Spleen (tissue), 13 donors: ENCODE data around the gene ZSWIM2. TPM values are rescaled to one million over a fixed set of nuclear protein-coding genes. Genes with fewer than 3 reads are reported as not detected.
"Not testable (repeated sequence)": the region's sequence is repeated elsewhere in the genome, so short reads cannot be mapped to it uniquely, and the experiment has no call there.

Experiments
- DNase-seq: peaks from one replicate; pipeline ENCODE4 v3.0.0-alpha.2; 2020
- H3K27ac ChIP-seq, 8 donors: fragments of 200-600 bp; sonication (generic) in 7 of 8; 1 replicate in 4 of 8; 2 replicates in 4 of 8; pipeline versions ENCODE4 v1.5.0 to v1.8.0; 2016 to 2021; ENCODE audit warnings: inconsistent platforms in 4 of 8, mild to moderate bottlenecking in 4 of 8, moderate library complexity in 1 of 8
- H3K27me3 ChIP-seq, 7 donors: fragments of 200-600 bp; sonication (generic) in 6 of 7; replicated peaks in 1 of 7; 1 replicate in 4 of 7; 2 replicates in 3 of 7; pipeline versions ENCODE4 v1.5.0 to v1.8.0; 2016 to 2021; ENCODE audit warnings: inconsistent platforms in 3 of 7, mild to moderate bottlenecking in 1 of 7
- H3K36me3 ChIP-seq, 6 donors: fragments of 200-600 bp; sonication (generic) in 5 of 6; 1 replicate in 4 of 6; 2 replicates in 2 of 6; pipeline versions ENCODE4 v1.5.0 to v1.8.0; 2016 to 2021; ENCODE audit warnings: inconsistent platforms in 2 of 6
- H3K4me1 ChIP-seq, 6 donors: fragments of 200-600 bp; sonication (generic) in 5 of 6; 1 replicate in 3 of 6; 2 replicates in 3 of 6; pipeline versions ENCODE4 v1.5.0 to v1.8.0; 2016 to 2021; ENCODE audit warnings: inconsistent platforms in 3 of 6
- H3K4me3 ChIP-seq, 8 donors: fragments of 200-600 bp; sonication (generic) in 7 of 8; 1 replicate in 4 of 8; 2 replicates in 4 of 8; pipeline versions ENCODE4 v1.5.0 to v1.8.0; 2016 to 2021; ENCODE audit warnings: inconsistent platforms in 4 of 8, mild to moderate bottlenecking in 4 of 8, moderate library complexity in 2 of 8
- H3K9me3 ChIP-seq, 8 donors: fragments of 200-600 bp; sonication (generic) in 7 of 8; 1 replicate in 4 of 8; 2 replicates in 4 of 8; pipeline versions ENCODE4 v1.5.0 to v1.8.0; 2016 to 2021; ENCODE audit warnings: inconsistent platforms in 4 of 8
- POLR2A ChIP-seq, 3 donors: fragments of 450-650 bp; IDR thresholded peaks; one replicate each; pipeline ENCODE4 v1.5.1; 2017; ENCODE audit warnings: antibody characterized with exemption in 3 of 3, mild to moderate bottlenecking in 1 of 3
- POLR2AphosphoS5 ChIP-seq, 3 donors: sonication (generic); formaldehyde crosslinking; IDR thresholded peaks; one replicate each; pipeline ENCODE4 v1.5.1; 2017; ENCODE audit warnings: antibody characterized with exemption in 3 of 3
- WGBS, 5 donors: extraction: QIAGEN DNeasy Blood & Tissue Kit in 3 of 5; methylation state at CpG; one replicate each; pipeline versions ENCODE4 v1.1.5 to v1.1.7; 2013 to 2018; 5-methylcytosine and 5-hydroxymethylcytosine counted together
- intact Hi-C: fragments of 100-400 bp; cut with DNase I; formaldehyde crosslinking; loops from one replicate; pipeline ENCODE4 v1.15.0; 2023; ENCODE audit warnings: low total_unique reads
- long read RNA-seq, 2 donors: transcript quantifications; one replicate each; lab custom pipeline, GENCODE V29; 2026
- polyA plus RNA-seq, 3 donors: library from polyadenylated mRNA; stranded (reverse); fragments of 200-250 nt; gene quantifications; one replicate each; pipeline ENCODE4 v1.2.1, GENCODE V29; 2013
- total RNA-seq, 7 donors: library from RNA; depleted of rRNA in 3 of 7; stranded (reverse); fragments of >200 nt in 3 of 7; fragmentation: NEBNext Ultra II Directional in 4 of 7; extraction: Animal tissue kit (Norgen Biotek cat#: 25700) in 4 of 7; gene quantifications; one replicate each; pipeline versions ENCODE4 v1.1.0 to v1.2.1, GENCODE V29; 2016 to 2021
- TF ChIP-seq, protein P1 (sequence below), 11 experiments: fragments of 200-600 bp in 7 of 11; fragments of 450-650 bp in 4 of 11; sonication (generic) in 4 of 11; IDR thresholded peaks in 8 of 11; conservative IDR thresholded peaks in 3 of 11; 1 replicate in 7 of 11; 2 replicates in 4 of 11; pipeline versions ENCODE4 v1.4.0 to v1.8.0; 2016 to 2021; ENCODE audit warnings: antibody characterized with exemption in 11 of 11, inconsistent platforms in 4 of 11, mild to moderate bottlenecking in 1 of 11
- donor health status: healthy with polysubstance abuse.
- donor health status: DM: no; HTN: no; CAD: no; lungs with moderate emphysema.
- donor health status: DM: no; HTN: no; CAD: no.
- donor health status: Bipolar disorder and iron deficiency.
- donor health status: healthy.
- donor health status: DM: no; HTN: no; CAD: no.
- donor health status: DM: yes; HTN: yes; CAD: no.

Gene ZSWIM2, protein sequence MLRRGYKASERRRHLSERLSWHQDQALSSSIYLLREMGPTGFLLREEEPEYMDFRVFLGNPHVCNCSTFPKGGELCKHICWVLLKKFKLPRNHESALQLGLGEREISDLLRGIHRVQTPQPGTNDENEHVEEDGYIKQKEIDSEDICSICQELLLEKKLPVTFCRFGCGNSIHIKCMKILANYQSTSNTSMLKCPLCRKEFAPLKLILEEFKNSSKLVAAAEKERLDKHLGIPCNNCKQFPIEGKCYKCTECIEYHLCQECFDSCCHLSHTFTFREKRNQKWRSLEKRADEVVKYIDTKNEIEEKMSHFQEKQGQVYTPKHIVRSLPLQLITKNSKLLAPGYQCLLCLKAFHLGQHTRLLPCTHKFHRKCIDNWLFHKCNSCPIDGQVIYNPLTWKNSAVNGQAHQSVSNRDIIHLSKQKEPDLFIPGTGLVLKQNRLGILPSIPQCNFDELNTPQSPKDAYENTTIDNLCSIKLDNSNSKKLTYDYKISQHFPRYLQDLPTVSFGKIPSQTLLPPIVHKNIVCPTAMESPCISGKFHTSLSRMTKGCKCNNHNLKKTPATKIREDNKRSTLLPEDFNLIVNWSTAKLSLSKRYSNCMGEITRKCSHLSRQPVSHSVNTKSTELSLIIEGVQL
- total RNA-seq (not detected), polyA plus RNA-seq (not detected)
- long read RNA-seq, donor 1, result 0 reads
- long read RNA-seq, donor 2, result 0 reads

DNA sequence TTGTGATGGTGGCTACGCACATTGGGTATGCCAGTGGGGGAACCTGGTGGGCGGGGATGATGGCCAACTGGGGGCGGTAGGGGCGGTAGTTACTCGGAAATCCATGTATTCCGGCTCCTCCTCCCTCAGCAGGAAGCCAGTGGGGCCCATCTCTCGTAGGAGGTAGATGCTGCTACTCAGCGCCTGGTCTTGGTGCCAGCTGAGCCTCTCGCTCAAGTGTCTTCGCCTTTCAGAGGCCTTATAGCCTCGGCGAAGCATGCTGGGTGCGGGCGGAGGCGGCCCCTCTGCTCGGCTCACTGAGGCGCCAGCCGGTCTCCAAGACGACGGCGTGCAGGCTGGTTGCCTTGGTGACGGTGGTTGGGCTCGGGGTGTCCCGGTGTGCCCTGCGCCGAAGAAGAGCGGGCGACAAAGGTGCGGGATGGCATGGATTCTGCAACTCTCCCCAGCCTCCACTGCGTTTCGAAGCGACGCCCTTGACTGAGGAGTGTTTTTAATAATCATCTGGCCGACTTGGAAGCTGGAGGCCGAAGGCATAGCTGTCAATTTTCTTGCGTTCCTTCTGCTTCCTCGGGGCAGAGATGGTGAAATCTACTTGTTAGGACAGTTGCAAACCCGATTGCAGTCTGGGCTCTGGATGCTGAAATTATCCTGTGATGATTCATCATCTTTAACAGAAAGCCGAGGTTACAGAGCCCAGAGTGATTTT is at the start of gene ZSWIM2:
Gene ZSWIM2, minus strand, starts transcription at position 298 of the 706 bp plus-strand sequence. Its CDS starts 40 bp downstream, at position 258.
- Histone ChIP-seq H3K9me3 (peaks cover 0 to 11% (median 0%) of the 10 kb centered on the region in 8 donors), H3K27me3 (peaks cover 0 to 19% (median 0%) of the 10 kb centered on the region in 7 donors), H3K36me3 (no peaks in the 10 kb centered on the region), H3K4me3 (peak within 1 kb of the TSS in 7 of 8 donors; percentile 10 to 63 (median 34)), H3K27ac (peak within 1 kb of the TSS in 3 of 8 donors; percentile 25 to 46 (median 27)), H3K4me1 (peaks cover 0 to 13% (median 7%) of the 10 kb centered on the region in 6 donors)
- intact Hi-C loops, result no loop called here
- 2 to 8% (median 4%) methylated on average over 20 to 39 of the region's 39 CpGs for WGBS, 5 donors
- peak in 1 of 3 donors; percentile 32 for TF ChIP-seq POLR2AphosphoS5 (IDR thresholded peaks at IDR 0.05)
- TF ChIP-seq POLR2A (IDR thresholded peaks at IDR 0.05), result no peak
- DNase-seq, result peak; percentile 80

DNA sequence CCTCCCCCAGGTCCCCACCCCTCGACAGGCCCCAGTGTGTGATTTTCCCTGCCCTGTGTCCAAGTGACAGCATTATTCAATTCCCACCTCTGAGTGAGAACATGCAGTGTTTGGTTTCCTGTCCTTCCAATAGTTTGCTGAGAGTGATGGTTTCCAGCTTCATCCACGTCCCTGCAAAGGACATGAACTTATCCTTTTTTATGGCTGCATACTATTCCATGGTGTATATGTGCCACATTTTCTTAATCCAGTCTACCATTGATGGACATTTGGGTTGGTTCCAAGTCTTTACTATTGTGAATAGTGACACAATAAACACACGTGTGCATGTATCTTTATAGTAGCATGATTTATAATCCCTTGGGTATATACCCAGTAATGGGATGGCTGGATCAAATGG is 47.2 kb upstream of the ZSWIM2 start:
- H3K9me3 ChIP-seq, result peaks cover 0 to 12% (median 0%) of the 10 kb centered on the region in 8 donors
- DNase-seq, H3K4me3 ChIP-seq, H3K27me3 ChIP-seq, H3K4me1 ChIP-seq, H3K27ac ChIP-seq, H3K36me3 ChIP-seq, intact Hi-C loops: not testable (repeated sequence)
- 74 to 90% (median 85%) methylated on average over 3 of the region's 3 CpGs for WGBS, 5 donors

DNA sequence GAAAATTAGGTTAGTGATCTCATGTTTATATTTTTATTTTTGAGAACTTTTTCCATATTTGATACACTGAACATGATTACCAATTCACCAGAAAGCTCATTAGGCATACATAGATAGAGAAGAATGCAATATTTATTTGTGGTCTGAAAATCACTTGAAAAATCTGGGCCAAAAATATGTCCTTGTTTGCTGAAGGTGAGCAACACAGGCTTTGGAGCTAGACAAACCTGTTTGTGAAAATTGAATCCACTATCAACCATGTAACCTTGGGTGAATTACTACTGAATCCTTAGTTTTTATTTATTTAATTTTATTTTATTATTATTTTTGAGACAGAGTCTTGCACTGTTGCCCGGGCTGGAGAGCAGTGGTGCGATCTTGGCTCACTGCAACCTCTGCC is 46.5 kb upstream of the ZSWIM2 start:
- H3K4me3 ChIP-seq, result no peak overlapping the region
- H3K4me1 ChIP-seq, result no peaks in the 10 kb centered on the region
- 90 to 97% (median 94%) methylated on average over 2 of the region's 2 CpGs for WGBS, 5 donors
- peaks cover 0 to 12% (median 0%) of the 10 kb centered on the region in 8 donors for H3K9me3 ChIP-seq
- intact Hi-C loops, result no loop called here
- no peak for DNase-seq
- no peaks in the 10 kb centered on the region for H3K27me3 ChIP-seq
- H3K27ac ChIP-seq, result no peak overlapping the region
- no peaks in the 10 kb centered on the region for H3K36me3 ChIP-seq
- TF ChIP-seq POLR2AphosphoS5 (IDR thresholded peaks at IDR 0.05), result no peak
- TF ChIP-seq, protein P1, sequence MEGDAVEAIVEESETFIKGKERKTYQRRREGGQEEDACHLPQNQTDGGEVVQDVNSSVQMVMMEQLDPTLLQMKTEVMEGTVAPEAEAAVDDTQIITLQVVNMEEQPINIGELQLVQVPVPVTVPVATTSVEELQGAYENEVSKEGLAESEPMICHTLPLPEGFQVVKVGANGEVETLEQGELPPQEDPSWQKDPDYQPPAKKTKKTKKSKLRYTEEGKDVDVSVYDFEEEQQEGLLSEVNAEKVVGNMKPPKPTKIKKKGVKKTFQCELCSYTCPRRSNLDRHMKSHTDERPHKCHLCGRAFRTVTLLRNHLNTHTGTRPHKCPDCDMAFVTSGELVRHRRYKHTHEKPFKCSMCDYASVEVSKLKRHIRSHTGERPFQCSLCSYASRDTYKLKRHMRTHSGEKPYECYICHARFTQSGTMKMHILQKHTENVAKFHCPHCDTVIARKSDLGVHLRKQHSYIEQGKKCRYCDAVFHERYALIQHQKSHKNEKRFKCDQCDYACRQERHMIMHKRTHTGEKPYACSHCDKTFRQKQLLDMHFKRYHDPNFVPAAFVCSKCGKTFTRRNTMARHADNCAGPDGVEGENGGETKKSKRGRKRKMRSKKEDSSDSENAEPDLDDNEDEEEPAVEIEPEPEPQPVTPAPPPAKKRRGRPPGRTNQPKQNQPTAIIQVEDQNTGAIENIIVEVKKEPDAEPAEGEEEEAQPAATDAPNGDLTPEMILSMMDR (IDR thresholded peaks at IDR 0.05 in 8 of 11, conservative IDR thresholded peaks at IDR 0.05 in 3 of 11), result no peak
- TF ChIP-seq POLR2A (IDR thresholded peaks at IDR 0.05), result no peak

DNA sequence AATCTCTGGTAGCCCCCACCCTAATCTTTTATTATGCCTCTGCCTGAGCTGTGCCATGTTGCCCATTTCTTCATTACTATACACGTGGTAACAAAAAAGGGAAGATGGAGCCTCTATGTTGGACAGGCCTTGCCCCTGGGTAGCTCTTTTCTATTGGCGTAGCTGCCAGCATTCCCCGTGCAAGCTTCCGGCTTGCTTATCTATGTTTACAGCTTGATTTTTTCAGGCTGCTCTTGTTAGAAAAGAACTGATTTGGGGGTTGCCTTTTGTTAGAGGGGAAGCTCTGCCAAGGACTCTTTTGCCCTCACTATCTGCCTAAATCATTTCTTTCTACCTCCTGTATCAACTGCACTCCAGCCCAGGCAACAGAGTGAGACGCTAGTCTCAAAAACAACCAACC is 45.5 kb upstream of the ZSWIM2 start:
- Histone ChIP-seq H3K4me3 (no peak overlapping the region), H3K27me3 (no peaks in the 10 kb centered on the region), H3K27ac (peak overlapping the region in 2 of 8 donors; percentile 20 to 24), H3K36me3 (no peaks in the 10 kb centered on the region), H3K4me1 (no peaks in the 10 kb centered on the region), H3K9me3 (peaks cover 0 to 12% (median 0%) of the 10 kb centered on the region in 8 donors)
- no peak for DNase-seq
- 37 to 64% (median 48%) methylated on average over 5 of the region's 5 CpGs for WGBS, 5 donors
- intact Hi-C loops, result no loop called here
- TF ChIP-seq, protein P1 (IDR thresholded peaks at IDR 0.05 in 8 of 11, conservative IDR thresholded peaks at IDR 0.05 in 3 of 11), result no peak
- peak in 1 of 3 donors; percentile 60 for TF ChIP-seq POLR2AphosphoS5 (IDR thresholded peaks at IDR 0.05)
